ENCODE measurements around the gene PLEKHA3. TPM values are rescaled to one million over a fixed set of nuclear protein-coding genes. Genes with fewer than 3 reads are reported as not detected.

The PLEKHA3 gene
- total RNA-seq, 1 experiment from 2014 or later = 25.9 TPM

DNA sequence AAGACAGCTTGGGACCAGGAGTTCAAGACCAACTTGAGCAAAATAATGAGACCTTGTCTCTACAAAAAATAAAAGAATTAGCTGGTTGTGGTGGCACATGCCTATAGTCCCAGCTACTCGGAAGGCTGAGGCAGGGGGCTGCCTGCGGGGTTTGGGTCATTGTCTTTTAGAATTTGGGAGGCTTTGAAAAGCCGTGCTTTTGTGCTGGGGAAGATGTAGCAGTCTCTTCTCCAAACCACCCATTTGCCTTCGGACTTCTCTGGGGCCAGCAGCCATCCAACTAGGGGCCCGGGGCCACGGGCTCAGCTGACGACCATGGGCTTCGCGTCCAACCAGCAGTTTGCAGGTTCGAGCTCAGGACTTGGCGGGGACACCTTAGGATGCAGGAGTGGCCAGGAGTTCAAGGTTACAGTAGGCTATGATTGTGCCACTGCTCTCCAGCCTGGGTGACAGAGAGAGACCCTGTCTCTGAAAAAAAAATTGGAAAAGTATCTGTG lies 22.8 kb upstream of the PLEKHA3 start:
- Histone ChIP-seq H2AK5ac (ENCODE audit: insufficient read length, low read length) (no peak overlapping the region), H2BK20ac (ENCODE audit: low read depth, low read length, poor library complexity, severe bottlenecking) (no peak overlapping the region), H4K5ac (ENCODE audit: insufficient read length, low read depth, low read length) (no peak overlapping the region), H2AFZ (ENCODE audit: low read length) (no peak overlapping the region), H3K4ac (ENCODE audit: low read depth, low read length) (no peak overlapping the region), H3K23me2 (ENCODE audit: insufficient read length, low read depth, low read length, poor library complexity, severe bottlenecking) (no peaks in the 10 kb centered on the region), H3K9ac (ENCODE audit: extremely low read depth, insufficient read length, low read length) (no peak overlapping the region), H3K79me2 (ENCODE audit: insufficient read depth, low read length) (no peaks in the 10 kb centered on the region), H3K56ac (ENCODE audit: insufficient read length, low read depth, low read length) (no peak overlapping the region), H3K27me3 (ENCODE audit: insufficient read depth, low read length) (no peaks in the 10 kb centered on the region), H3K4me2 (ENCODE audit: insufficient read depth, insufficient read length, low read length) (no peak overlapping the region), H4K20me1 (ENCODE audit: control insufficient read depth, insufficient read depth, insufficient read length) (no peaks in the 10 kb centered on the region), H2BK12ac (ENCODE audit: insufficient read length, low read depth, low read length) (no peak overlapping the region), H2BK120ac (ENCODE audit: low read depth, low read length, poor library complexity, severe bottlenecking) (no peak overlapping the region), H2BK15ac (ENCODE audit: low read depth, low read length) (no peak overlapping the region), H3T11ph (ENCODE audit: low read length) (no peak overlapping the region), H3K9me3 (ENCODE audit: control insufficient read depth, low read depth, low read length) (no peaks in the 10 kb centered on the region), H3K27ac (ENCODE audit: insufficient read length, low read depth, low read length) (no peak overlapping the region), H3K79me1 (ENCODE audit: insufficient read depth, low read depth, low read length, poor library complexity, severe bottlenecking) (no peaks in the 10 kb centered on the region), H3K14ac (ENCODE audit: insufficient read depth, low read length) (no peak overlapping the region), H4K91ac (ENCODE audit: insufficient read length, low read depth, low read length) (no peak overlapping the region), H4K8ac (replicated peaks; ENCODE audit: insufficient read length, low read depth, low read length) (no peak overlapping the region), H3K18ac (ENCODE audit: insufficient read length, low read depth, low read length) (no peak overlapping the region), H3K23ac (ENCODE audit: insufficient read length, low read depth, low read length) (no peak overlapping the region), H3K4me1 (ENCODE audit: insufficient read depth, low read length) (no peaks in the 10 kb centered on the region), H2BK5ac (ENCODE audit: insufficient read length, low read length) (no peak overlapping the region)
- Mint-ChIP-seq H3K4me1 (peaks cover 7 to 9% of the 10 kb centered on the region in 2 experiments), H3K27me3 (ENCODE audit: low read depth) (no peaks in the 10 kb centered on the region), H3K4me3 (no peak overlapping the region), H3K27ac (no peak overlapping the region), H3K9me3 (no peaks in the 10 kb centered on the region; a peak in 1 of 5 replicates), H3K36me3 (ENCODE audit: insufficient read depth in 1 of 3, low read depth in 3 of 3) (0 out of 7 replicates have a peak, but pooled peaks cover 0 to 2% (median 0%) of the 10 kb centered on the region in 3 experiments)
- no CpG with 5 or more reads among the region's 11 CpGs for WGBS (ENCODE audit: extremely low coverage, insufficient read length, low lambda C conversion rate)
- TF ChIP-seq, protein P1, sequence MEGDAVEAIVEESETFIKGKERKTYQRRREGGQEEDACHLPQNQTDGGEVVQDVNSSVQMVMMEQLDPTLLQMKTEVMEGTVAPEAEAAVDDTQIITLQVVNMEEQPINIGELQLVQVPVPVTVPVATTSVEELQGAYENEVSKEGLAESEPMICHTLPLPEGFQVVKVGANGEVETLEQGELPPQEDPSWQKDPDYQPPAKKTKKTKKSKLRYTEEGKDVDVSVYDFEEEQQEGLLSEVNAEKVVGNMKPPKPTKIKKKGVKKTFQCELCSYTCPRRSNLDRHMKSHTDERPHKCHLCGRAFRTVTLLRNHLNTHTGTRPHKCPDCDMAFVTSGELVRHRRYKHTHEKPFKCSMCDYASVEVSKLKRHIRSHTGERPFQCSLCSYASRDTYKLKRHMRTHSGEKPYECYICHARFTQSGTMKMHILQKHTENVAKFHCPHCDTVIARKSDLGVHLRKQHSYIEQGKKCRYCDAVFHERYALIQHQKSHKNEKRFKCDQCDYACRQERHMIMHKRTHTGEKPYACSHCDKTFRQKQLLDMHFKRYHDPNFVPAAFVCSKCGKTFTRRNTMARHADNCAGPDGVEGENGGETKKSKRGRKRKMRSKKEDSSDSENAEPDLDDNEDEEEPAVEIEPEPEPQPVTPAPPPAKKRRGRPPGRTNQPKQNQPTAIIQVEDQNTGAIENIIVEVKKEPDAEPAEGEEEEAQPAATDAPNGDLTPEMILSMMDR (conservative IDR thresholded peaks at IDR 0.05) = no peak
- no peak for DNase-seq

Measured in H9 (cell line).